HG03342 (cell line): Measurements from ENCODE around the gene ASB6.
"Not testable (repeated sequence)": the region's sequence is repeated elsewhere in the genome, so short reads cannot be mapped to it uniquely, and the experiment has no call there.

Experiments used
- ATAC-seq: cut with Tn5 transposase; IDR thresholded peaks from one replicate; pipeline ENCODE4 v1.9.1; 2021; ENCODE audit warnings: mild to moderate bottlenecking, moderate library complexity; ENCODE audit not compliant: unreplicated experiment

The ASB6 gene

DNA sequence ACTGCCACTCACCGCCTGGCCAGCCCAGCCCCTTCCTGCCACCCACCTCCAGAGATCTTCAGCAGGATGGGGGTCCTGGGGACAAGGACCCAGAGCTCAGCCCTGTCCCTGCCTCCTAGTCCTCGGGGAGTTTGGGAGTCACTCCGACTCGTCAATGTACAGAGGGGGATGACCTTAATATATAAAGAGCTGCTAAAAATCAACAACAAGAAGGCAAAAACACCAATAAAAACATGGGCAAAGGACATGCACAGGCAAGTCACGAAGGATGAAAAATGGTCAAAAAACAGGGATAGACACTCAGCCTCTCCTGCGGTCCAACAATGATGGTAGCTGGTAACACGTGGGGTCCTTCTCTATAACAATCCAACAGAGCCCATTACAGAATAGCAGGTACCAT lies 4.7 kb upstream of the ASB6 start:
- no peak for ATAC-seq

DNA sequence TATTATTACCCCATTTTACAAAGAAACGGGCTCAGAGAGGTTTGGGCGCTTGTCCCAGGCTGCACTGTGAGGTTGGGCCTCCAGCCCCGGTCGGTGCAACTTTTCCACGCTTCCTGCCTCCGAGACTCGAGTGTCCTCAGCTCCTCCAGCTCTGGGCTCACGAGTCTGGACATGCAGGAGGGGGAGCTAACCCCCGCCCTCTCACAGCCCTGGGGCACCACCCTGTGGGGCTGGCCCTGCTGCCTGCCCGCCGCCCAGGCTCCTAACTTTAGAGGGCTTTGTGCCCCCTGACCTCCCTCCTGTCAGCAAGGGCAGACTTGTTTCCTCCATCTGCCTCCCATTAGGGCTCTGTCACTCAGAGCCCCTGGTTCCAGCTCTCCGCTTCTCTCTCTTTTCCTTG lies 4.3 kb upstream of the ASB6 start:
- ATAC-seq = no peak

DNA sequence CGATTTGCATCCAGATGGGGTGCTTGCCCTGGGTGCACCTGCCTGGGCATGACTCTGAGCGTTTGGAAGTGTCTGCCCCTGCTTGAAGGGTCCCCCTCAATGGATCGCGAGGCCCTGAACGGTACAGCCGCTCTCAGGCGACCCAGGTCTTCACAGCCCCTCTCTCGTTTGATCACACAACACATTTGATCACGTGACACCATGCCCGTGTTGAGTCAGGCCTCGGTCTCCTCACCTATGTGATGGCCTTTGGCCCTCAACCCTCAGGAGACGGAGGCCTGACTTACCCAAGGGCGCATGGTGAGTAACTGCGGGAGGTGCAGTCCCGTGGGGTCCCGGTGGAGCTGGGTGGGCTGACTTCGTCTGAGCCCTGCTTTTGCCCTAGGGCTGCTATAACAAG lies 3.0 kb upstream of the ASB6 start:
- no peak for ATAC-seq

DNA sequence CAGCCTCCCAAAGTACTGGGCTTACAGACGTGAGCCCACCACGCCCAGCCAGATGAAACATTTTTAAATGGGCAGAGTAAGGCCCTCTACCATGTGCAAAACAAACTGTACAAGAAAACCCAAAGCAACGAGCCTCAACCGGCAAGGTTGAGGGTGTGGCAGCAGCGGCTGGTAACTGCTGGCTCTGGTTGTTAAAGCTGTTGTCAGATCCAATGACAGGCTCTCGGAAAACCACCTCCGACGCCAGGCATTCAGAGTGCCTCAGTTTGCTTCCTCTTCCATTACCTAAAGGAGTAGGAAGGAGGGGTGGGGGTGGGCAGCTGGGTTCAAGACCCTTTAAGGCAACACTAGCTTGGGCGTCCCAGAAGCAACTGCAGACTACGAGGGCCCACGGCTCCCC lies 2.4 kb upstream of the ASB6 start:
- ATAC-seq = no peak

DNA sequence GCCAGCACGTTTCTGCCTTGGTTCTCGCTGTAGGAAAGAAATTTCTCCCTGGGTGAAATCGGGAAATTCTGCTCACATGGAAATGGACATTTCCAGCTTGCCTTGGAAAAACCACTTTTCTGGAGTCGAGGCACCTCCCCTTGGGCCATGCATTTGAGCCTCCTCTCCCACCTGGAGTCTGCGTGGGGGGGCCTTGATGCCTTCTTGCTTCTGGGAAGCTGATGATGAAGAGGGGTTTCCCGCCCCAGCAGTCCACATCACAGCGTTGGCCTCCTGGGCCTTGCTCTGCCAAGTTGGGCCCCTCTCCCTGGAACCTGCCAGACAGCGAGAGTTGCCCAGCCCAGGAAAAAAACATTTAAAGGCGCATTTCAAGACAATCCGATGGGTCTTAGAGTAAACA lies 1.8 kb upstream of the ASB6 start:
- ATAC-seq = no peak

DNA sequence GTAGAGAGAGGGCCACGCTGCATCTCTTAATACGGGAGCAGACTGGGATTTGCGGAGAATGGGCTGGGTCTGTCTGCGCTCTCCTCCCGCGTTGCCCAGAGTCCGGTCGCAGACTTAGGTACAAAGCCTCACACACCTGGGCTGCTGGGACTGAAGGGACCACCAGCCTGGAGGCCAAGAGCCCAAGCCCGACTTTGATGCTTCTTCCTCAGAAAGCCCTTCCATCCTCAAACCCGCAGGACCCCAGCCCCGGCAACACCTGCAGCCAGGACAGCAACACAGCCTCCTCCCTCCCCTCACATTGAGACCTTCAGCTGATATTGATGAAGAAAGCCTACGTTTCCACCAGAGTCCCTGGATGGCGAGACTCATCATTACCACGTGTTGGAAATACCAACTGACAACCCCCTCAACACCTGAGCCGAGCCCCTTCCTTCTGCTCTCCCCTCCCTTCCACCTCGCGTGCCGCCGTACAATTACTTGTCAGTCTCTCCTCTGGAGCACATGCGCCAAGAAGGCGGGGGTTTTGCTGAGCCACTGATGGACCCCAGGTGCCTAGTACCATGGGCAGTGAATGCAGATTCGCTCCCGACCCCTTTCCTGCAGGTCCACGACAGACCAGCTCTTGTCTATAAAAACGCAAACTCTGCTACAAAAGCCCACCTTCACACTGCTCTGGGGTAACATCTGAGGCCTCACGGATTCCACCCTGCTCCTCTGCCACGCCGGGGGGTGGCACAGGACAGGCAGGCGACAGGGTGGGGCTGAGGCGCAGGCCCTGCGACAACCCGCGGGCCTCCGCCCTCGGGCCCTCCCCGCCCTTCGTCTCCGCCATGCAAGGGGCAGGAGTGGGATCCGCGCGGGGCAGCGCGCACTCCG lies 841 bp downstream of the ASB6 start:
- ATAC-seq = no peak

DNA sequence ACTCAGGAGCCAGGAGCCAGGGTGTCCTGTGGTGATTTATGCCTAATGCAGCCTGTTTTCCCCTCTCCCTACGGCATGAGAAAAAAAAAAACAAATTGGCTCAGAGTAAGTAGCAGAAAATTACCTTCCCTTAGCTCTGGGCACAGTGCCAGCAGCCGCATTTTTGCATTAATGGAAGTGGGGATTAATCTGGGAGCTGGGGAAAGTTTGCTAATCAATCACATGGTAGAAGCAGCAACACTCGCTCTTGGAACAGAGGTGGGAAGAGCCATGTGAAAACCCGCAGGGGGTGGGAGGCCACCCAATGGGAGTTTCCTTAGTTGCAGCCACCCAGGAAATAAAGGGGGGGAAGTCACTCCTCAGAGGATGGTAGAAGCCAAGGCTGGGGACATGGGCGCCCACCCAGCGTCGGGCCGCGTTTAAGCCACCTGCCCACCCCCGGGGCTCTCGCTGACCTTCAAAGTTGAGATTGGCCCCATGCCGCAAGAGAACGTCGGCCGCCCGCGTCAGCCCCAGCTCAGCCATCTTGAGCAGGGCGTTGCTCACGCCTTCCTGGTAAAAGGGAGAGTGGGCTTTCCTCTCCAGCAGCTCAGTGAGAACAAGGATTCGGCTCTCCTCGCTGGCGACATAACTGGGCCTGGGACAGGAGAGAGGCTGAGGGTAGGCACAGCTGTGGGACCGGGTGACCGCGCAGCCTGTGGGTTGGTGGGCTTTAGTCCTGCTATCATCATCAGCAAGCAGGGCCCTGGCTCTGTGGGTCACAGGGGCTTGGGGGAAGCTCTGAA lies 1.7 kb downstream of the ASB6 start:
- no peak for ATAC-seq

DNA sequence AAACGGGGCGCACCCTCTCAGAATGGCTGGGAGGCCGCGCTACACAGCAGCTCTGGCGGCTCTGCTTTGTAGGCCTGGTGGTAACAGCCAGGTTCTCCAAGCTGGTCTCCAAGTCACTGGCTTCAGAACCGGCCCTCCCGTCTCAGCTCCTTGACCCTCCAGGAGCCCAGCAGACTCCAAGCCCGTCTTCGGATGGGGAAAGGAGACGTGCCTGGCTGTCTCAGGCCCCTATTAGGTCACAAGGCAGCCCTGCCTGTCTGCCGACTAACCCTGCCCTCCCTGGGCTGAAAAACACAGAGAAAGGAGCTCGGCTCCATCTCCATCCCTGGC lies 2.2 kb downstream of the ASB6 start:
- ATAC-seq = no peak

DNA sequence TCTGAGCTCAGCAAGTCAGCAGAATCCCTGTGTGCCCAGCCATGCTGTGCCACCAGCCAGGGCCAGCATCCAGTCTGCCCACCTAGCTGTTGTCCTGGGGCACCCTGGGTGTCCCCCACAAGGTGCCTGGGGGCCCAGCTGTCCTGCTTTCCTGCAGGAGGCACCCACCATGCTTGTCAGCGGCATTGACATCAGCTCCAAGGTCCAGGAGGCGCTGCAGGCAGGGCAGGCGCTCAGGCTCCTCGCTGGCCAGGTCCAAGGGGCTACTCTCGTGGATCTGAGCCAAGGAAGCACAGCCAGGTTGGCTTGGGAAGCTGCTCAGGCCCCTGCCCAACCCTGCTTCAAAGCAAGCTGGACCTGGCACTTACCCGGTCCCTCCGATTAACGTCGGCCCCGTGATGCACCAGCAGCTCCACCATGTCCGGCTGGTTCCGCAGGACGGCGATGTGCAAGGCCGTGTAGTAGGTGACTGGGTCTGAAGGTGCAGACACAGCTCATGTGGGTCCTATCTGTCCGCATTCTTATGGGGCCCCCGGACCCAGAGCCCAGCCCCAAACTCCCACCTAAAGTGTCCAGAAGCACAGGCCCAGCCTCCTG lies 2.8 kb downstream of the ASB6 start:
- no peak for ATAC-seq

DNA sequence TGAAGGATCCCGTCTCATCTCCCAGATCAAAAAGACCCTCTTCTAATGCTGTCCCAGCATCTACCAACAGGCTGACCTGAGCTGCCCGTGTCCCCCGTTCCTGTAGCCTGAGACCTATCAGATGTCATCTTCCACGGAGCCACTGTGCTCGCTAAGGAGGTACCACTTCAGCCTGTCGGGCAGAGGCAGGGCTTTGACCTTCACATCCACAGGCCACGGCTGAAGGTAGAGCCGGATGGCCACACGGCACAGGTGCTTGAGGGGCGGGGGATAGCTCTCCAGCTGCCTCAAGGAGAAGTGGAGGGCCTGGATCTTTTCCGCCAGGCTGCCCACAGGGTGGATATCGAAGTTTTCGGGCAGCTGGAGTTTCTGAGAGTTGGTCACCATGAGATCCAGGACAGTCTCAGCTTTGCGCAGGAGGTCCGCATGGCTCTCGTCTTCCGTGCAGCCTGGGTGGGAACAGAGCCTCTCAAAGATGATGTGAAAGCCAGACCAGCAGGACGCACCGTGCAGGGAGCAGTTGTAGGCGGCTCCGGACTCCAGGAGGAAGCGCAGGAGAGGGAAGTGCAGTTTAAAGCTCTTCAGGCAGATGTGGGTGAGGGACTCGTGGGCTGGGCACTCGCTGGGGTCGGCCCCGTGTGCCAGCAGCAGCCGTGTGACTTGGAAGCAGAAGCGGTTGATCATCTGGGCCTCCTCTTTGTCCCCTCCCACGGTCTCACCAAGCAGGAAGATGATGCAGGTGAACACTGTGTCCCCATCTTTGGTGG lies 4.1 kb downstream of the ASB6 start:
- no peak for ATAC-seq

DNA sequence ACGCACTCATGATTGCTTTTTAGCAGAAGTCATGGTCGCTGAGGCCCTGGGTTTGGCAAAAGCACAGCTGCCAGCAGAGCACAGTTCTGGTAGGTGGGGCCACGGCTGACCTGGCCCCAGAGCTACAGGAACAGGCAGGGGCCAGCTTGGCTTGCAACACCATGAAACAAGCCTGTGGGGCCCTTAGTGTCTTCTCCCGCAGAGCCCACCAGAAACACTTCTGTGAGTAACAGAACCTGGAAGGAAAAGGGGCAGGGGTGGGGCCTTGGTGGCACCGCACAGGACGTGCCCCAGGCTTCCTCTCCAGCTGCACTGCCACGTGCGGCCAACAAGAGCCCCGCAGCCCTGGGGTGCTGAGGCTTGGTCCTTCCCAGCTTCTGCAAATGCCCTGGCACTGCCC lies 4.8 kb downstream of the ASB6 start:
- no peak for ATAC-seq

DNA sequence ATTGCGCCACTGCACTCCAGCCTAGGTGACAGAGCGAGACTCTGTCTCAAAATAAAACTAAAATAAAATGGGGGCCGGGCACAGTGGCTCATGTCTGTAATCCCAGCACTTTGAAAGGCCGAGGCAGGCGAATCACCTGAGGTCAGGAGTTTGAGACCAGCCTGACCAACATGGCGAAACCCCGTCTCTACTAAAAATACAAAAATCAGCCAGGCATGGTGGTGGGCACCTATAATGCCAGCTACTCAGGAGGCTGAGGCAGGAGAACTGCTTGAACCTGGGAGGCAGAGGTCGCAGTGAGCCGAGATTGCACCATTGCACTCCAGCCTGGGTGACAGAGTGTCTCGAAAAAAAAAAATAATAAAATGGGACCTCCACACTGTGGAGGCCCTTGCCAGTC lies 5.6 kb downstream of the ASB6 start:
- not testable (repeated sequence) for ATAC-seq

DNA sequence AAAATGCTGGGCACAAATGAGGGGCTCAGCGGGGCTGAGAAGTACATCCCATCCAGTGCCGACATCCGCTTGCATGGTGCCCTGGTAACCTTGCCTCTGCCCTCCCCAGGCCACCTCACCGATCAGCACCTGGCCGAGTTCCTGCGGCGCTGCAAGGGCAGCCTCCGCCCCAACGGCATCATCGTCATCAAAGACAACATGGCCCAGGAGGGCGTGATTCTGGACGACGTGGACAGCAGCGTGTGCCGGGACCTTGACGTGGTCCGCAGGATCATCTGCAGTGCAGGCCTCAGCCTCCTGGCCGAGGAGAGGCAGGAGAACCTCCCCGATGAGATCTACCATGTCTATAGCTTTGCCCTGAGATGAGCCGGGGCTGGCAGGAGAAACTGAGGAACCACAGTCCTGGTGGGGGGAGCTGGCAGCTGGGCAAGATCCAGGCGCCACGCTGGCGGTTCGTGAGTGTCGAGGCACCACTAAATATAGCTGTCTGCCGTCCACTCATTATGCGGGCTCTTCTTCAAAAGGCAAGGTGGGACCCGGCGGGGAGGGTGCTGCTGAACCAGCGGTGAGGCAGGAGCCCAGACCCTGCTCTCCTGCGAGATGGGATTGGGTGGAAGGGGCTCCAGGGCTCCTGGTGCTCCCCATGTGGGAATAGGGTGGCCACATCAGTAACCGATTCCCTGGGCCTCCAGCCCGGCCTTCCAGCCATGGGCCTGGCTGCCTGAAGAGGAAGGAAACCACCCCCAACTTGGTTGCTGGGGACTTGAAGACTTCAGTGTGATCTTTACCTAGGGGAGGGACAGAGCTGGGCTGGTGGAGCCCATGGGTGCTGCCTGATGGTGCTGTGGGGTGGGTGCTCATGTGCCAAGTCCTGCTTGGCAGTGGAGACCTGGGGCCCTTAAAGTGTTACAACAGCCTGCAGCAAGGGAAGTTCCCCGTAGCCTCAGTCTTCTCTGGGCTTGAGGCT lies 6.6 kb downstream of the ASB6 start:
- ATAC-seq = no peak

DNA sequence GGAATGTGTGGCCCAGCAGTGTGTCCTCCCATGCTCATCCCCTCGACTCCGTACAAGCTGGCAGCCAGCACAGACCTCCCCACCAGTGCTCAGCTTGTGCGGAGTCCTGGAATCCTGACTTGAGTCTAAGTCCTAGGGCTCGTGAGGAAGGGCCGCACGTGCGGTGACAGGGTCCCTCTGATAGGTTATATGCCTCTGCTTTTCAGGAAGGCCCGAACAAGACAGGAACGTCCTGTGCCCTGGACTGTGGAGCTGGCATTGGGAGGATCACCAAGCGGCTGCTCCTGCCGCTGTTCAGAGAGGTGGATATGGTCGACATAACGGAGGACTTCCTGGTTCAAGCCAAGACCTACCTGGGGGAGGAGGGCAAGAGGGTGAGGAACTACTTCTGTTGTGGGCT lies 8.1 kb downstream of the ASB6 start:
- no peak for ATAC-seq

DNA sequence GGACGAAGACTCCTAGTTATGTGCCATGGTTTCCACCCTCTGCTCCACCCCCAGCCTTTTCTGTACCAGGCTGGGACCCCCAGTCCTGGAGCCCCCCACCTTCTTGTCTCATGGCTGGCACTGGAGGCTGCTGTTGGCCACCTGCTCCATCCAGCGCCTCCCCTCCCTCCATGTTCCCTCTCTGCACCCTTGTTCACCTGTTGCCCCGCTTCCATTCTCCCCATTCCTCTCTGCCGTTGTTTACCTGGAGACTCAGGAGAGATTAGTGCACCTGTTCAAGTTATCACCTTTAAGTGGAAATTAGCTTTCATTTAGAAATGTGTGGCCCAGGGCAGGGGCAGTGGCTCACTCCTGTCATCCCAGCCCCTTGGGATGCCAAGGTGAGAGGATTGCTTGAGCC lies 8.7 kb downstream of the ASB6 start:
- no peak for ATAC-seq

DNA sequence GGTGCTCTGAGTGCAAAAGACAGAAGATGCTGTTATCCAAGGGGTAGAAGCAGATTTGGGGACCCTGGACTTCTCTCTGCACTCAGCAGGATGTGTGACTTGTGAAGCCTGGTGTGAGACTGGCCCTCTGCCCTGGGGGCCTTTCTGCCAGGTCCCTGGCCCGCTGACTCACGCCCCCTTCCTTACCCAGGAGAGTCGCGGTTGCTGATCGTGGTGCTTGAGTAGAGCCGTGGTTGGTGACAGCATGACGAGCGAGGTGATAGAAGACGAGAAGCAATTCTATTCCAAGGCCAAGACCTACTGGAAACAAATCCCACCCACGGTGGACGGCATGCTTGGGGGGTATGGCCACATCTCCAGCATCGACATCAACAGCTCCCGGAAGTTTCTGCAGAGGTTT lies 9.5 kb downstream of the ASB6 start:
- ATAC-seq = no peak

DNA sequence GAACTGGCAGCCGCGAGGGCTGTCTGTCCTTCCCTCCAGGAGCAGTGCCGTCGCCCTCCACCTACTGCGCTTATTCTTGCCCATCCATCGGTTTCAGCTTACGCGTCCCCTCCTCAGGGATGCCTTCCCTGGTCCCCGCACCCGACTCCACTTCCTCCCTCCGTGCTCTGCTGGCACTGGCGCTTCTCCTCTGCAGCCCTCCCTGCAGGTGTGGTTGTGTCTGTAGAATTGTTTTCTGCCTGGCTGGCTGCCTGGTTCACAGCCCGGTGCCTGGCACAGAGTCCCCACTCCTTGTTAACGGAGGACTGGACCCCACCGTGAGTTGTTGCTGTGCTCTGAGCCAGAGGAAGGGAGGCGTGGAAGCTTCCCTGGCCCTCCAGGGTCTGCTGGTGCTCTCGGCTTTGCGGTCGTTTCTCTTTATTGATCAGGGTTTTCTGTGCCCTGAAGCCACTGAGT lies 10.2 kb downstream of the ASB6 start:
- ATAC-seq = no peak

DNA sequence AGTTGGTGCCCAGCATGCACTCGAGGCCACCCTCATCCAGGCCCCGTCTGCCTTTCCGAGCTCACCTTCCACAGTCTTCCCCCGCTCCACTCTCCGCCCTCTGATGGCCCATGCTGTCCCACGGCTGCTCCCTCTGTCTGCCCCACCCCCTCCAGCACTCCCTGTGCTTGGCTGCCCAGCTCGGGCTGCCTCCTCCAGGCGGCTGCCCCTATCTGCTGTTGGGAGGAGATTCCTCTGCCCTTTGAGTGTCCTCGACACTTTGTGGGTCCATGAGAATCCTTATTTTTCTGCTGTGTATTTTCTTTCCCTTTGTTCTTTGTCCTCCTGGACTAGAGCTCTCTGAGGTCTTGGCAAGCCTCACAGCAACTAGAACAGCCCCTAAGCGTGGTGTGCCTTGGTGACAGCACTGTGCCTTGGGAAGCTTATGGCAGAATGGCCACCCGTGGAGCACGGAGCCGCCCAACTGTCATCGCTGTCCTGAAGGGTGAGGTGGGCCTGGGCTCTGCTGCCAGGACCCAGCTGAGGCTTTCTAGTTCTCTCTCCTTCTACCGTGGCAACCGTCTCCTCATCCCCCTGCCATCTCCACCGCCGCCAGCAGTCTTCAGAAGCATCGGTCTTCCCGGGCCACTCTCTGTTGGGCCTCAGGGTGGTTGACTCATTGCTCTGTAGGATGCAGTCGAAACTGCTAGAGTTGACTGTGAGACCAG lies 10.8 kb downstream of the ASB6 start:
- no peak for ATAC-seq

DNA sequence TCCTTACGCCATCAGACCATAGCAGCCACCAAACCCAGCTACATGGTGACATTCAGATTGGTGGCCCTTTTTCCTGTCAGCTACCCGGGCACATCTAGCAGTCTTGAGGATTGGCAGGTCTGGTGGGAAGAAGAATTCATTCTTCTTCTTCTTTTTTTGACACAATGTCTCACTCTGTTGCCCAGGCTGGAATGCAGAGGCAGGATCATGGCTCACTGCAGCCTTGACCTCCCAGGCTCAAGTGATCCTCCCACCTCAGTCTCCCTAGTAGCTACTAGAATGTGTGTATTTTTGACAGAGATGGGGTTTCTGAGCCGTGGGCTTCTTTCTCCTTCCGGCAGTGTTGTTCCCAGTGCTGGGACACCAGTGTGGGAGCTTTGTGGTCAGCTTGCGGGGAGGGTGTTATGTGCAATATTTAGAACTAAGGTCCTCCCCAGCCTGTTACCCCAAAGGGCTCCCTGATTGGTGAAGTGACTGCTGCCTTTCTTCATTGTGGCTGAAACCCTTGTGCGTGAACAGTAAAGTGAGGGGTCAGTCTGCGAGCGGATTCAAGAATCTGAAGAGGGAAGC lies 12.6 kb downstream of the ASB6 start:
- no peak for ATAC-seq
